GM12865 (cell line): ENCODE results near the gene ZP2.
A peak's percentile ranks its signal among the peaks of the same experiment; 100 is the strongest.

Experiments
- DNase-seq: peaks from one replicate; pipeline ENCODE4 v3.0.0; 2010; ENCODE audit warnings: low read depth
- H3K4me3 ChIP-seq: 2 replicates; pipeline ENCODE4 v1.5.1; 2011; ENCODE audit warnings: mild to moderate bottlenecking, low read depth, low read length, control low read depth
- TF ChIP-seq, protein P1 (sequence below): IDR thresholded peaks from 2 replicates; pipeline ENCODE4 v1.5.1; 2011; ENCODE audit warnings: low read length, control low read depth, low read depth, inconsistent platforms; ENCODE audit not compliant: insufficient read depth; ENCODE audit errors: missing control alignments

Gene ZP2

DNA sequence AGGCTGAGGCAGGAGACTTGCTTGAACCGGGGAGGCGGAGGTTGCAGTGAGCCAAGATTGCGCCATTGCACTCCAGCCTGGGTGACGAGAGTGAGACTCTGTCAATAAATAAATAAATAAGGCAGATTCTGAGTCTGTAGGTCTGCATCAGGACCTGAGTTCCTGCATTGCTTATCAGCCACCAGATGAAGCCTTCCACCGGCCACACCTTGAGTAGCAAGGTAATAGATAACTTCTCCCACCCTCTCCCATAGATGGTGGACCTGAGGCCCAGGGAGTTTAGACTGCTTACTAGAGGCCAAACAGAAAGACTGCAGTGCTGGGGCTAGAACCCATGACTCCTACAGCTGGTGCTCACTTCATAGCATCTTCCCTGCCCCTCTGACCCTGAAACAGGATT lies 22.1 kb downstream of the ZP2 start:
- DNase-seq = no peak
- no peak overlapping the region for H3K4me3 ChIP-seq
- TF ChIP-seq, protein P1, sequence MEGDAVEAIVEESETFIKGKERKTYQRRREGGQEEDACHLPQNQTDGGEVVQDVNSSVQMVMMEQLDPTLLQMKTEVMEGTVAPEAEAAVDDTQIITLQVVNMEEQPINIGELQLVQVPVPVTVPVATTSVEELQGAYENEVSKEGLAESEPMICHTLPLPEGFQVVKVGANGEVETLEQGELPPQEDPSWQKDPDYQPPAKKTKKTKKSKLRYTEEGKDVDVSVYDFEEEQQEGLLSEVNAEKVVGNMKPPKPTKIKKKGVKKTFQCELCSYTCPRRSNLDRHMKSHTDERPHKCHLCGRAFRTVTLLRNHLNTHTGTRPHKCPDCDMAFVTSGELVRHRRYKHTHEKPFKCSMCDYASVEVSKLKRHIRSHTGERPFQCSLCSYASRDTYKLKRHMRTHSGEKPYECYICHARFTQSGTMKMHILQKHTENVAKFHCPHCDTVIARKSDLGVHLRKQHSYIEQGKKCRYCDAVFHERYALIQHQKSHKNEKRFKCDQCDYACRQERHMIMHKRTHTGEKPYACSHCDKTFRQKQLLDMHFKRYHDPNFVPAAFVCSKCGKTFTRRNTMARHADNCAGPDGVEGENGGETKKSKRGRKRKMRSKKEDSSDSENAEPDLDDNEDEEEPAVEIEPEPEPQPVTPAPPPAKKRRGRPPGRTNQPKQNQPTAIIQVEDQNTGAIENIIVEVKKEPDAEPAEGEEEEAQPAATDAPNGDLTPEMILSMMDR = no peak

- TF ChIP-seq, protein P1 = no peak
- H3K4me3 ChIP-seq = no peak overlapping the region
- no peak for DNase-seq
These were observed 25.1 kb downstream of the ZP2 start for GRCh38 chr16:21186326-21186691.

DNA sequence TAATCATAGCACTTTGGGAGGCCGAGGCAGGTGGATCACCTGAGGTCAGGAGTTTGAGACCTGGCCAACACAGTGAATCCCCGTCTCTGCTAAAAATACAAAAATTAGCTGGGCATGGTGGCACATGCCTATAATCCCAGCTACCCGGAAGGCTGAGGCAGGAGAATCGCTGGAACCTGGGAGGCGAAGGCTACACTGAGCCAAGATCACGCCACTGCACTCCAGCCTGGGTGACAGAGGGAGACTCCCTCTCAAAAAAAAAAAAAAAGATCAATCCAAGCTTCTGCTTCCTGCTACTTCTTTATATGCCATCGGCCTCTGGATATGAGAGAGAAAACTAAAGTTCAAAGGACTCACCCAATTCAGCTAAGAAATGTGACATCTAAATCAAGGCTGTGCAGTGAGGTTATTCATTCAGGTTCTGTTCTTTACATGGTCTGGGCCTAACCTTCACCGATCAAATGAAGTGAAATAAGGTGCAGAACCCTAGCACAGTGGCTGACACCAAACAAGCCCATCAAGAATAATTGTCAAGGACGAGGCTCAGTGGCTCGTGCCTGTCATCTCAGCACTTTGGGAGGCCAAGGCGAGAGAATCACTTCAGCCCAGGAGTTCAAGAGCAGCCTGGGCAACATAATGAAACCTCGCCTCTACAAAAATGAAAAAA lies 25.6 kb downstream of the ZP2 start:
- no peak for DNase-seq
- H3K4me3 ChIP-seq = no peak overlapping the region
- TF ChIP-seq, protein P1 = no peak

- TF ChIP-seq, protein P1 = no peak
- H3K4me3 ChIP-seq = no peak overlapping the region
- DNase-seq = peak; percentile 39
These were observed 26.5 kb downstream of the ZP2 start for GRCh38 chr16:21184834-21185233.

GRCh38 chr16:21183995-21184394 lies 27.4 kb downstream of the ZP2 start:
- TF ChIP-seq, protein P1 = no peak
- no peak overlapping the region for H3K4me3 ChIP-seq
- no peak for DNase-seq

- H3K4me3 ChIP-seq = no peak overlapping the region
- TF ChIP-seq, protein P1 = no peak
- no peak for DNase-seq
These were observed 31.4 kb downstream of the ZP2 start for GRCh38 chr16:21179983-21180365.
